ENCODE results near the gene TMEM179.

- TF ChIP-seq CTCF (IDR thresholded peaks at IDR 0.05) (no peak), POLR2AphosphoS5 (IDR thresholded peaks at IDR 0.05) (no peak), POLR2A (IDR thresholded peaks at IDR 0.05) (no peak)
Observed at GRCh38 chr14:104603711-104604401, 716 bp downstream of the TMEM179 start.

Data from upper lobe of left lung (tissue), 4 donors.